ENCODE results near the gene GDPD5. TPM values are rescaled to one million over a fixed set of nuclear protein-coding genes. Genes with fewer than 3 reads are reported as not detected.

GDPD5 gene
- total and polyA plus RNA-seq, 10 of the 15 experiments (the other 5 are each of a cell fraction or from before 2014, with no cell fraction given), result 0.10 to 30.0 (median 6.7) TPM

- no peaks in the 10 kb centered on the region for H4K20me1 ChIP-seq (ENCODE audit: control insufficient read depth, insufficient read depth)
- no peak for TF ChIP-seq PAX5 (IDR thresholded peaks at IDR 0.05; ENCODE audit: borderline replicate concordance, low read depth, low read length)
- TF ChIP-seq, protein P1, sequence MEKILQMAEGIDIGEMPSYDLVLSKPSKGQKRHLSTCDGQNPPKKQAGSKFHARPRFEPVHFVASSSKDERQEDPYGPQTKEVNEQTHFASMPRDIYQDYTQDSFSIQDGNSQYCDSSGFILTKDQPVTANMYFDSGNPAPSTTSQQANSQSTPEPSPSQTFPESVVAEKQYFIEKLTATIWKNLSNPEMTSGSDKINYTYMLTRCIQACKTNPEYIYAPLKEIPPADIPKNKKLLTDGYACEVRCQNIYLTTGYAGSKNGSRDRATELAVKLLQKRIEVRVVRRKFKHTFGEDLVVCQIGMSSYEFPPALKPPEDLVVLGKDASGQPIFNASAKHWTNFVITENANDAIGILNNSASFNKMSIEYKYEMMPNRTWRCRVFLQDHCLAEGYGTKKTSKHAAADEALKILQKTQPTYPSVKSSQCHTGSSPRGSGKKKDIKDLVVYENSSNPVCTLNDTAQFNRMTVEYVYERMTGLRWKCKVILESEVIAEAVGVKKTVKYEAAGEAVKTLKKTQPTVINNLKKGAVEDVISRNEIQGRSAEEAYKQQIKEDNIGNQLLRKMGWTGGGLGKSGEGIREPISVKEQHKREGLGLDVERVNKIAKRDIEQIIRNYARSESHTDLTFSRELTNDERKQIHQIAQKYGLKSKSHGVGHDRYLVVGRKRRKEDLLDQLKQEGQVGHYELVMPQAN (conservative IDR thresholded peaks at IDR 0.05), result no peak
- POLR2A ChIA-PET, result interaction anchor here (1.6 to 2.1 kb wide), 2 partner anchors 9 to 11 kb away, joined by 7 to 8 read pairs; partner anchors contain the start of gene GDPD5
- in situ Hi-C loops (cut with MboI), result no loop called here
- peak overlapping the region; percentile 28 for H3K4me2 ChIP-seq (ENCODE audit: control insufficient read depth, insufficient read depth)
- no TSS peak for BruUV-seq (replicated peaks)
- no peaks in the 10 kb centered on the region for H3K79me2 ChIP-seq (ENCODE audit: control insufficient read depth, insufficient read depth, low read length)
- no peak overlapping the region for H3K9ac ChIP-seq (ENCODE audit: control insufficient read depth, insufficient read depth, low read length)
- no peak for DNase-seq (ENCODE audit: low read depth, low spot score)
- no peak overlapping the region for H3K4me3 ChIP-seq
- H3K4me1 ChIP-seq (ENCODE audit: control insufficient read depth, insufficient read depth, low read length), result peaks cover 25% of the 10 kb centered on the region
- H3K9me3 ChIP-seq (replicated peaks; ENCODE audit: control insufficient read depth, insufficient read depth, low read length), result no peaks in the 10 kb centered on the region
- ATAC-seq, result no peak
- H3K27me3 ChIP-seq (replicated peaks in 1 of 2; ENCODE audit: control insufficient read depth in 2 of 2, insufficient read depth in 2 of 2, low read length in 1 of 2), result no peaks in the 10 kb centered on the region; a peak in 1 of 4 replicates
- peak overlapping the region; percentile 34; the same call in 1 of the 2 replicates for H3K27ac ChIP-seq (ENCODE audit: control insufficient read depth, insufficient read depth)
- RAD21 ChIA-PET (ENCODE audit: unreplicated experiment), result no interaction called here
- 61% methylated on average over 7 of the region's 7 CpGs for WGBS (ENCODE audit: insufficient coverage, insufficient replicate concordance, low lambda C conversion rate, missing lambda C conversion rate)
- CTCF ChIA-PET, result interaction anchor here (1.4 to 9.2 kb wide), 4 partner anchors 9 to 22 kb away, joined by 3 to 81 read pairs (median 6); partner anchors contain the start of gene GDPD5
- H3K36me3 ChIP-seq (ENCODE audit: control insufficient read depth in 2 of 2, insufficient read depth in 2 of 2, low read length in 1 of 2), result no peaks in the 10 kb centered on the region
- no peak overlapping the region for H2AFZ ChIP-seq (ENCODE audit: control insufficient read depth, low read depth, low read length)
- SMC1A ChIA-PET (ENCODE audit: uncharacterized antibody, unreplicated experiment), result interaction anchor here (0.8 to 2.9 kb wide), 3 partner anchors 9 to 16 kb away, joined by 3 to 14 read pairs (median 4); partner anchors contain the start of gene GDPD5
- FAIRE-seq, result no peak
- intact Hi-C loops (cut with micrococcal nuclease; ENCODE audit: unreplicated experiment), result no loop called here
These were observed 8.9 kb downstream of the GDPD5 start for GRCh38 chr11:75516886-75517285.

- in situ Hi-C loops (cut with MboI), result no loop called here
- no peak for TF ChIP-seq SMAD1 (IDR thresholded peaks at IDR 0.05; ENCODE audit: low read depth, partially characterized antibody)
- TF ChIP-seq RAD21 (IDR thresholded peaks at IDR 0.05; ENCODE audit: insufficient read depth, low read depth, low read length), result no peak
- no peak for TF ChIP-seq WRNIP1 (IDR thresholded peaks at IDR 0.05; ENCODE audit: borderline replicate concordance, low read depth, low read length)
- no peak for TF ChIP-seq EGR1 (IDR thresholded peaks at IDR 0.05; ENCODE audit: borderline replicate concordance in 1 of 2, low read depth in 2 of 2, low read length in 2 of 2)
- TF ChIP-seq, protein P2, sequence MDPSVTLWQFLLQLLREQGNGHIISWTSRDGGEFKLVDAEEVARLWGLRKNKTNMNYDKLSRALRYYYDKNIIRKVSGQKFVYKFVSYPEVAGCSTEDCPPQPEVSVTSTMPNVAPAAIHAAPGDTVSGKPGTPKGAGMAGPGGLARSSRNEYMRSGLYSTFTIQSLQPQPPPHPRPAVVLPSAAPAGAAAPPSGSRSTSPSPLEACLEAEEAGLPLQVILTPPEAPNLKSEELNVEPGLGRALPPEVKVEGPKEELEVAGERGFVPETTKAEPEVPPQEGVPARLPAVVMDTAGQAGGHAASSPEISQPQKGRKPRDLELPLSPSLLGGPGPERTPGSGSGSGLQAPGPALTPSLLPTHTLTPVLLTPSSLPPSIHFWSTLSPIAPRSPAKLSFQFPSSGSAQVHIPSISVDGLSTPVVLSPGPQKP (IDR thresholded peaks at IDR 0.05; ENCODE audit: low read depth, low read length), result no peak
- no peak for TF ChIP-seq NR2C2 (IDR thresholded peaks at IDR 0.05; ENCODE audit: borderline replicate concordance, control insufficient read depth, insufficient read length, low read depth)
- no peak for TF ChIP-seq ATF7 (IDR thresholded peaks at IDR 0.05; ENCODE audit: low read depth)
- TF ChIP-seq NFYB (IDR thresholded peaks at IDR 0.05; ENCODE audit: insufficient read depth, low read depth, low read length), result no peak
- TF ChIP-seq YY1 (IDR thresholded peaks at IDR 0.05; ENCODE audit: low read depth, low read length), result no peak
- no peak for TF ChIP-seq FOXK2 (IDR thresholded peaks at IDR 0.05)
- TF ChIP-seq STAT3 (IDR thresholded peaks at IDR 0.05; ENCODE audit: low read depth, low read length), result no peak
- no peak for TF ChIP-seq NFIC (IDR thresholded peaks at IDR 0.05; ENCODE audit: low read depth, low read length)
- no peak for TF ChIP-seq SMAD5 (IDR thresholded peaks at IDR 0.05; ENCODE audit: low read depth)
- no peak for TF ChIP-seq JUNB (IDR thresholded peaks at IDR 0.05)
These were observed 9.6 kb downstream of the GDPD5 start for GRCh38 chr11:75516140-75516539.

More at GRCh38 chr11:75516140-75516539, 9.6 kb downstream of the GDPD5 start:
- intact Hi-C loops (cut with micrococcal nuclease; ENCODE audit: unreplicated experiment), result no loop called here
- POLR2A ChIA-PET, result interaction anchor here (1.6 kb wide), 1 partner anchor 10 kb away, joined by 8 read pairs; the partner anchor contains the start of gene GDPD5
- Histone ChIP-seq H3K27ac (ENCODE audit: control insufficient read depth, insufficient read depth) (no peak overlapping the region), H3K4me1 (ENCODE audit: control insufficient read depth, insufficient read depth, low read length) (peaks cover 25% of the 10 kb centered on the region), H2AFZ (ENCODE audit: control insufficient read depth, low read depth, low read length) (no peak overlapping the region), H3K36me3 (ENCODE audit: control insufficient read depth in 2 of 2, insufficient read depth in 2 of 2, low read length in 1 of 2) (no peaks in the 10 kb centered on the region), H4K20me1 (ENCODE audit: control insufficient read depth, insufficient read depth) (no peaks in the 10 kb centered on the region), H3K79me2 (ENCODE audit: control insufficient read depth, insufficient read depth, low read length) (no peaks in the 10 kb centered on the region), H3K4me3 (no peak overlapping the region), H3K9me3 (replicated peaks; ENCODE audit: control insufficient read depth, insufficient read depth, low read length) (no peaks in the 10 kb centered on the region), H3K9ac (ENCODE audit: control insufficient read depth, insufficient read depth, low read length) (no peak overlapping the region), H3K27me3 (replicated peaks in 1 of 2; ENCODE audit: control insufficient read depth in 2 of 2, insufficient read depth in 2 of 2, low read length in 1 of 2) (no peaks in the 10 kb centered on the region; a peak in 1 of 4 replicates), H3K4me2 (ENCODE audit: control insufficient read depth, insufficient read depth) (no peak overlapping the region)
- DNase-seq (ENCODE audit: low read depth, low spot score) (no peak), ATAC-seq (no peak), FAIRE-seq (no peak)
- RAD21 ChIA-PET (ENCODE audit: unreplicated experiment), result no interaction called here
- CTCF ChIA-PET, result interaction anchor here (1.4 to 9.2 kb wide), 3 partner anchors 10 to 17 kb away, joined by 4 to 81 read pairs (median 9); partner anchors contain the start of gene GDPD5
- WGBS (ENCODE audit: insufficient coverage, insufficient replicate concordance, low lambda C conversion rate, missing lambda C conversion rate), result 100% methylated on average over 3 of the region's 3 CpGs
- SMC1A ChIA-PET (ENCODE audit: uncharacterized antibody, unreplicated experiment), result no interaction called here
- BruUV-seq (replicated peaks), result no TSS peak
